Activated naive CD4-positive, alpha-beta T cell treated with Interleukin-2 at 50 U/mL for 16 hours (primary cell): Measurements from ENCODE around the gene GREB1.

Experiments
- DNase-seq: peaks from one replicate; pipeline ENCODE4 v3.0.0-alpha.2; 2020

Gene GREB1

DNA sequence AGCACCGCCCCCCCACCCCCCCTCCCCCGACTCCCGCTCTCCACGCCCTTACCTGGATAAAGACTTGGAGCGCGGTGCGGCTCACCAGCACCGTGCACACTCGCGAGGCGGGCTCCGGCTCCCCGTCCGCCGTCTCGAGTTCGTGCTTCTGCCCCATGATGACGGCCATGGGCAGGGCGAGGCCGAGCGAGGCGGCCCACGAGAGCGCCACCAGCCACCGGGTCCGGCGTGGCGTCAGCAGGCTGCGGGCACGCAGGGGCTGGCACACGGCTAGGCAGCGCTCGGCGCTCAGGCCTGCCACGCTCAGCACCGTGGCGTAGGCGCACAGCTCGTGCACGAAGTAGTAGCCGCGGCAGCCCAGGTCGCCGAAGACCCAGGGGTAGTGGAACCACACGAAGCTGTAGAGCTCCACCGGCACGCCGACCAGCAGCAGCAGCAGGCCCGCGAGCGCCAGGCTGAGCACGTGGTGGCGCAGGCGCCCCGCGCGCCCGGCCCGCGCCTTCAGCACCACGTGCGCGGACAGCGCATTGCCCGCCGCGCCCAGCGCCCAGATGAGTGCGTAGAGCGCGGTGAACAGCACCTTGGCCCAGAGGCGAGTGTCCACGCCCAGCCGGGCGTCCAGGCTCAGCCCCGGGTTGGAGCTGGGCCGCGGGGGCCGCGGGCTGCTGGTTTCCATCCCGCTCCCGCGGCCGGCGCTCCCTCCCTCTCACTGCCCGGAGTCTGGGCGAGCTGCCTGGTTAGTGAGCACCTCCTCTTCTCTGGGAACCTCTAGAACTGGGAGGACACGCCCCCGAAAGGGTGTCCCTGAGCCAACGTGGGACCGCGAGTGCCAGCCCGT, 135.8 kb downstream of the GREB1 start, which contains the start of gene NTSR2:
TSS of gene NTSR2 (minus strand) at position 742 of the 838 bp plus-strand sequence. CDS start at position 676, 66 bp downstream.
- DNase-seq: peak; percentile 14

DNA sequence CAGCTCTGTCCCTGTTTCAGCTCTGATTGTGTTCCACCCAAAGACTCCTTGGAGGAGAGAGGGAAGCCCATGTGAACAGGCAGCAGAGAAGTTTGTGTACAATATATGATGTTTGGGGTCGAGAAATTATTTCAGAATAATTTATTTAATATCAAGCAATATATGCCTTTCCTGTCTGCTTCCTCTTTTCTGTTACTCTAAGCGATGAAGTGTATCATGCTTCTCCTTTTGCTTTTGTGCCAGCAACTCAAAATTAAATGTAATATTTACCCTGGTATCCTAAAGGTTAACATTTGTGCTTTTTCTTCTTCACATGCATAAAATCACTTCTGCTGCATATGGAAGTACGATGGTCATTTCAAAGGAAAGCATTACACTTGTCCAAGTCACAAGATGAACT, 138.6 kb downstream of the GREB1 start:
- DNase-seq: no peak

DNA sequence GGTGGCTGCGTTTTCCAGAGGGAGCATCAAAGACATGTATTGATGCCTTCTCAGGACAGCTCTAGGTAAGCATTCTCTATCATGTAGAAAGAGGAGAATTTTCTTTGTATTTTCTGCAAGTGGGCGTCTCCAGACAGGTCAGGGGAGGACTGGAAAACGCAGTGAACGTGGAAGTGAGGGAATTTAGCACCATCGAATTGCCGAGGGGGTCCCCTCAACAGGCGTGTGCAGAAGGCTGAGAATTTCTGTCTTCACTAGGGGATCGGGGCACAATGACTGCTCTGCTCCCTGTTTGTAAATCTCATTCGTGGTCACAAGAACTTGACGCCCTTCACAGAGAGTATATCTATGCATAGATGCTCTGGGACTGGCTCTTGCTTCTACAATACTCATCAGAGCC, 141.1 kb downstream of the GREB1 start:
- DNase-seq: no peak

DNA sequence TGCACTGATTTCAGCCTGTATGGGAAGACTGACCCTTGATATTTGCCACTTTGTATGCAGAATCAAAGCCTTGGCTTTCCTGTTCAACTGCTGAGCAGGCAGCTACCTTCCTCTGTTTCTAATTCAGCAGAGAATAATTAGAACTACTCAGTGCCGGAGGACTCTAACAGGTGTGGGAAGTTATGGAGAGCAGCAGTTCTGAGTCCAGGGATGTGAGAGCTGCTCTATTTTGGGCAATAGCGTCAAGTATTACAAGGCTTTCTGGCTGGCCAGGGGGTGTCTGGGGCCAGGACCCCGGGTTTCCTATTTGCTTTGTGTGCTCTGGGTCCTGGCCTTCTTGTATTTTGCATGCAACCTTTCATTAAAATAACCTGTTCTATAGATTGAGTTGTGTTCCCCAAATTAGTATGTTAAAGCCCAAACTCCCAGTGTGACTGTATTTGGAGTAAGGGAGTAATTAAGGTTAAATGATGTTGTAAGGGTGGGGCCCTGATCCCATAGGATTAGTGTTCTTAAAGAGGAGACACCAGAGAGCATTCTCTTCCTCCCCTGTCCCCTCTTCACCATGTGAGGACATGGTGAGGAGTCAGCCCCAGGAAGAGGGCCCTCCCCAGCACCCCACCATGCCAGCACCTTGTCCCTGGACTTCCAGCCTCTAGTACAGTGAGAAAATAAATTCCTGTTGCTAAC, 141.7 kb downstream of the GREB1 start:
- no peak for DNase-seq

DNA sequence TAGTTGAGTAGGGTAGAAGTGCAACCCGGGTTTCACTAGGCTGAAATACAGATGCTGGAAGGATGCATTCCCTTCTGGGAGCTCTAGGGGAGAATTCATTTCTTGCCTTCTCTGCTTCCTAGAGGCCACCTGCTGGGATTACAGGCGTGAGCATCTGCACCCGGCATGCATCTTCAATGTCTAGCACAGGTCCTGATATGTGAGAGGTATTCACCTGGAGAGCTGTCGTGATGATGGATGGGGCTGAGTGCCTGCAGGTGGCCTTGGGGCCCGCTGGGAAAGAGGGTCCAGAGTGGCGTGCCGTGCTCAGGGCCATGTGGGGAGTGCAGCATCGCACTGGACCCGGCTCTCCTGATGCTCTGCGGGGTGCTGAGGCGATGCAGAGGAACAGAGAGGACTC, 142.8 kb downstream of the GREB1 start:
- DNase-seq: no peak

DNA sequence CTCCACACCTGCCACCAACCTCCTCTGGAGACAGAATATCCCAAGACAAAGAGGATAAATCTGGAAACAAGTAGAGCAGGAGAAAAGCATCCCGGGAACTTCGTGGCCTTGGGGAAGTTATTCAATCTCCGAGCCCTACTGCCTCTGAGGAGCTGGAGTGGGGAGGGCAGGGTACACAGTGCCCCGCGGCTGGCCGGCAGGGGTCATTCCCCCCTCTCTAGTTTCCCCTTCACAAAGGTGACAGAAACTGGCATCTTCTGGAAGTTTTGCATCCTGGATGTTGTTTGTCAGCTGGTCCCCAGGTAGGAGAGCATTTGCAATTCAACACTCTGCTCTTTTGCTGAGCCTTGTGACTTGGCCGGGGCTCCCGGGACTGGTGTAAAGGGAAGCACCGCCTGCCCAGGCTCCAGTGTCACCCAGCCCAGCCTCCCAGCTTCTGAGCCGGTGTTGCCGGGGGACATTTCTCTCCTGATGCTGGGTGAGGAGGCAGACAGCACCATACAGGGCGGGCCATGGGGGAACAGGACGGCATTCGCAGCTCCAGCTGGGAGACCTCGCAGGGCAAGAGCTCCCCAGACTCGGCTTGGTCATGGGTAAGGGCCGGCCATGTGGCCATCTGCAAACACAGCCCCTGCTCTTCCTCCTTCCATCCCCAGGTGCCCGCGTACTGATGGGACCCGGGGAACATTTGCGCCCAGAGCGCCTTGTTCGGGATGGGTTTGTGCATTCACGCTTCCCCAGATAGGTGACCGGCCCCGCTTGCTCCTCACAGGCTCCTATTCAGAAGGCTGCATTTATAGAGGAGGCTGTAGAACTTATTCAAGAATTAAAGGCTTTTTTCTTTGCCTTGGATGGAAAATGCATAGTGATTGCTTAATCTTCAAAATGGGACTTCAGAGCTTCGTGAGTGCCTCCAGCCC, 143.6 kb downstream of the GREB1 start:
- DNase-seq: no peak

DNA sequence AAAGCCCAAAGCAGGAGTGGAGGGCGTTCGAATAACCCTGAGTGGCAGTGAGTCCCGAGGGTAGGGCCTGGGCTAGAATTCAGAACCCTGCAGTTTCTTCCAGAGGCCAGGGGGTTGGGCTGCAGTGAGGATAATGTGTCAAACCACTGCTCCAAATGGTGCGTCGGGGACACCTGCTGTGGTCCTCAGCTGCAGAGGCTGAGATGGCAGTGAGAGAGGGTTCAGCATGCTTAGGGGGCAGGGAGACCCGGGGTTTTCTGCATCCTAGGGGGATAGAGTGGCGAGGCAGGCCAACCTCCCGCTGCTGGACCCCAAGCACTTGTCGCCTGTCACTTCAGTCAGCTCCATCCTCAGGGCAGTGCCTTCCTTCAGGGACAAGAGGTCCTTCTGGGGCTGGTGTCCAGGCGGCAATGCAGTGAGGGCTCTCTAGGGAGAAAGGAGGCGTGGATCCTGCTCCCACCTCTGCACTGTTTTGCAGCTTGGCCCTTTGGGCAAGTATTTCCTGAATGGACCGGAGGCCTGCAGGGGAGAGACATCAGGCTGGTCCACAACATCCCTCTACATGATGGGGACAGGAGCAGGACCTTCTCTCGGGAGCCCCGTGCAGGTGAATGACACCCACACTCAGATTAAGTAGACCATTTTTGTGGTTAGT, 144.6 kb downstream of the GREB1 start:
- no peak for DNase-seq

DNA sequence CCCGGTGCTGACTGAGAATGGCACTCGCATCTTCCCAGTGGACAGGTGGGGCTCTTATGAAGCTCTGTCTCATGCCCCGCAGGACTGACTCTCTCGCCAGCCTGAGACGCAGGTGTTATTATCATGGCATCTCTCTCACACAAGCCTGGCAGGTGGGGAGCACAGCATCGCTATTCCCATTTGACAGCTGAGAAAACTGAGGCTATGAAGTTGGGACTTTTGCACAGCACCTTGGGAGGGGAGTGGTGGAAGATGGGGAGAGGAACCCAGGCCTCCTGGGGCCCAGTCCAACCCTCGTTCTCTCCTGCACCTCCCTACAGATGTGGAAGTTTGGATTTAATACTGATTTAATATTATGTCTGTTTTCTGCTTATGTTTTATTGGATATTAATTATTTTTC, 145.2 kb downstream of the GREB1 start:
- DNase-seq: no peak

DNA sequence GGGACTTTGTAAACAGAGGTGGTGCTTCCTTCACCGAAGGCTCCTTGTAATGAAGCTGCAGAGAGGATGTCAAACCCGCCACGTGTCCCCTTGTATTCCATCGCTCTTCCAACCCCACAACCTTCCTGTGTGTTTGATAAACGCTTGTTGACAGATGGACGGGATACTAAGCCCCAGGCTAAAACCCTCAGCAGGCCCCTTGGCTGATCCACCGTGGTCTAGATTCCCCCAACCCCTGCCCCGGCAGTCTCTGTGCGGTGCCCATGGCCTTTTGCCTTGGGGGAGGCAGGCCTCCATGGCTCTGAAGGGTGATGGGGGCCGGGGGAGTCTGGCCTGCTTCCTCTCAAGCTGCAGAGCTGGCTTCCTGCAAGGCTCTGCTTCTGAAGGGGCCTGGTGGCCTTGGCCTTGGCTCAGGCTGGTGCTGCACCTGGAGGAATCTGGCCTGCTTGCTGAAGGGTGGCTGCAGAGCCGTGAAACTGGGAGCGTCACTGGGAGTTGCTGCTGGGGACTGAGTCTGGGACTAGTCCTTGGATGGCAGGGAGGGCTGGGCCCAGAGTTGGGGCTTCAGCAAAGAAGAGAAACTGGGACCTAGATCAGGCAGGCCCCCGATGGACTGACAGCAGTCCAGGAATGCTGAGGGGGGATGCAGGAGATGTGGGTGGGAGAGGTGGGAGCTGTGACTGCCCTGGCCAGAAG, 145.8 kb downstream of the GREB1 start:
- no peak for DNase-seq

DNA sequence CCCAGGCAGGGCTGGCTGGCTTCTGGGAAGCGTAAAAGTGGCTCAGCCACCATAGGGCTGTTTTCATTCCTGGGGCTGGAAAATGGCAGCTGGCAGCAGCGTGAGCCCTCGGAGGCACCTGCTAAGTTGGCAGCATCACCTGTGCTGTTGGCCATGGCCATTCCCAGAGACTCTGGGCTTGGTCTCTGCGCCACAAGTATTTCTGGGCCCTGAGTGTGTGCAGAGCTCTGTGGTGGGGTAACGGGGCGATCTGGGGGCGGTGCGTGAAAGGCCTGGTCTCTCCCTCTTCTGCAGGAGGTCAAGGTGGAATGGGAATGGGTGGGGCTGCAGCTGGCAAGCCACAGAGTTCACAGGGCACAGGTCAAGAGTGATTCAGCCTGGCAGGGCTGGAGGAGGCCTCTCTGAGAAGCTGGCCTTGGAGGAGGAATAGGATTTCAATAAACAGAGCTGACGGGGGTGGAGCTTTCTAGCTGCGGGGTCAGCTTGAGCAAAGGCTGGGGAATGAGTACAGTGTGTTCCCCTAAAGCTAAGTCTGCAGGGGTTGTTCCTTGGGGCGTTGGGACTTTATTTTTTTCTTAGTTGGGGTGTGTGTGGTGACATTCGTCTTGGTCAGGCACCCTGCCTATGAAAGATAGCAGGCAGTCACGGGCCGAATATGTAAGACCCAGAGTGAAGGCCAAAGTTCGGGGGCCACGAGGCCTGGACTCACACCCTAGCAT, 146.5 kb downstream of the GREB1 start:
- DNase-seq: no peak

DNA sequence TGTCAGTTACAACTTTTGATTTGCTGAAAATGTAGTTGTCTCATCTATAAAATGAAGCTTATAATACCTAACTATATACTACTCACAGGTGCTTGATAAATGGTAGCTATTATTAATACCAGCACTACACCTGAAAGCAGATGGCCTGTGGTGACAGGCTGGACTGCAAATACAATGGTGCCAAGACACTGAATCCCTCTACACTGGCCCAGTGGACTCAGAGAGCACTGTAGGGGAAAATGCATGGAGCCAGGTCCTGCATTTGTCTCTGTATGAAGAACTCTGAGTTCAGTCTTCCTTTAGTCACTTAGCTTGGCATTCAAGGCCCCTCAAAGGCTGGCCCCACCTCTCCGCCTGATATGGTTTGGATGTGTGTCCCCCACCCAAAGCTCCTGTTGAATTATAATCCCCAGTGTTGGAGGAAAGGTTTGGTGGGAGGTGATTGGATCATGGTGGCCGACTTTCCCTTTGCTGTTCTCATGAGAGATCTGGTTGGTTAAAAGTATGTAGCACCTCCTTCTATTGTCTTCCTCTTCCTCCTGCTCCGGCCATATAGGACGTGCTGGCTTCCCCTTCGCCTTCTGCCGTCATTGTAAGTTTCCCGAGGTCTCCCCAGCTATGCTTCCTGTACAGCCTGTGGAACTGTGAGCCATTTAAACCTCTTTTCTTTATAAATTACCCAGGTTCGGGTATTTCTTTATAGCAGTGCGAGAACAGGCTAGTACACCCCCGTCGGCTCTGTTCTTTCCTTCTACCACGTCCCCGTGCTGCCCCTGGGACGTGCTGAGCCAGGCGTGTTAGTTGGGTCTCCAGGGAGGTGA, 147.3 kb downstream of the GREB1 start:
- no peak for DNase-seq

DNA sequence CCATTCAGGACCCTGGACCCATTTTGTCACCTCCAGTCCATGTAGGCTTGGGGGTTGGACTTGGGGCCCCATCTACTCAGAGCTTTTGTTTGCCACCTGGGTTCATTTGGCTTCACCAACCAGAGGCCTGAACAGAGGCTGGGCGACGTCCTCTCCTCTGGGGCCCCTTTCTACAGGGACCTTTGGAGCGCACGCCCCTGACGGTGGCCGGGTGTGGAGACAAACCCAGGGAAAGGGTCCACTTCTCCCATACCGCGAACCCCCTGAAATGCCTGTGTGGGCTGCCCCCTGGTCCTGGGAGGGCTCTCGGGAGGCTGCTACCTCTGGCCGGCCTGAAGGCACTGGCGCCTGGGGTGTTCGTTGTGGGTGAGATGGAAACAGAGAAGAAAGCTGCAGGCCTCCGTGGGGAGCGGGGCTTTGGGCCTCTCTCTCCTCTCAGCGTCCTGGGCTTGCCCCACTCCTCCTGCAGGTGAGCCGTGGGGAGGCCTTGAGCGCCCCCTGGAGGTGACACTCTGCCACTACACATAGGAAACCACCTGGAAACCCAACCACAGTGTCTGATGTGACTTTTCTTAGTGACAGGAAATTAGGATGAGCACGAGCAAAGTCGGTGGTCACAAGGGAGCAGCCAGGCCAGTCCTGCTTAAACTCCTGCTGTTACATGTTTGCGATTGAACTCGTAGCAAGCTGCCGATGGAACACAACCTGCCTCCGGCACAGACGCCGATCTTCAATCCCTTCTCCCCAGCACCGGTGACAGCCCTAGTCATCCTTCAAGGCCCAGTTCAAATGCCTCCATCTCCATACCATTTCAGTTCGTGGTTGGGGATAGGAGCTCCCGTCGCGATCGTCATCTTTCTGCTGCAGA, 148.1 kb downstream of the GREB1 start:
- DNase-seq: peak; percentile 51

DNA sequence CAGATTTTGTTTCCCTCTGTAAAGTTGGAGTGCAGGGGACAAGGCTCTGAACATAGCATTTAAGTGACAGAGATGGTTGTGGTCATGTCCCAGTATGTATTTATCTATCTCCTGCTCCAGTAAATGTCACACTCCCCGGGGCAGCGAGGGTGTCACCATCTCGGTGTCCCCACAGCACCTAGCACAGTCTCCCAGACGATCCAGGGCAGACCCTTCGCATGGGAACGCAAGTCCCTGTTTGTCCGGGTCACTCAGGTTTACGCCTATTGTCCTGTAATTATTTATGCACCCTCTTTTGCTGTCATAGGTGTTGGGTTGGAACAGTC, 148.7 kb downstream of the GREB1 start:
- no peak for DNase-seq

DNA sequence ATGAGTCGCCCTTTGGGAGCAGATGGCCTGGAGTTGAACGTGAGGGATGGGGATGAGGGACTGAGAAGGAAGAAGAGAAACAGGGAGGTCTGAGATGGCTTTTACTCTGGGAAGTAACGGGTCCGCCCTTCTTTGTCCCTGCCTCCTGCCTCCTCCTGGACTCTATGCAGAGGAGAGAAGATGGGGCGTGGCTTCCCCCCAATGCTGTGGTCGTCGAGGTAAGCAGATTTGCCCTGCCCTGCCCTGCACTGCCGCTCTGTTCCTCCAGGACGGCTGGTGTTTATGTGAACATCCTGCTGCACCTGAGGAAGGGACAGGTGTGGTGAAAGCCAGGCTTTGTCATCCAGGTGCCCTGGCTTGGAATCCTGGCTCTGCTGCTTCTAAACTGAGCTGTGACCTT, 149.6 kb downstream of the GREB1 start:
- DNase-seq: no peak

DNA sequence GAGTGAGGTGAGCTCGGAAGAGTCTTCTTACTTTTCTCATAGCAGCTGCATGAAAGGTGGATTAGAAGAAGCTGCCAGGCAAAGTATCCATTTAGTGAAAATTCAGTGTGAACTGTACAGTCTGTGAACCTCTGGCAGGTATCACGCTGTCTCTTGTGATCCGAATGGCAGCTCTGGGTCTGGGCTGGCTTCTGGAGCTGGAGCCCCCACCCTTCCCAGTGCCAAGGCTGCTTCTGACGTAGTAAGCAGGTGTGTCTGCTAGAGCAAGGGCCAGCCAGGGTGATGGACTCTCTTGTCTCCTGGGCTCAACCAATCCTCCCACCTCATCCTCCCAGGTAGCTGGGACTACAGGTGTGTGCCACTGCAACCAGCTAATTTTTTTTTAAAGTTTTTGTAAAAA, 150.1 kb downstream of the GREB1 start:
- DNase-seq: no peak

DNA sequence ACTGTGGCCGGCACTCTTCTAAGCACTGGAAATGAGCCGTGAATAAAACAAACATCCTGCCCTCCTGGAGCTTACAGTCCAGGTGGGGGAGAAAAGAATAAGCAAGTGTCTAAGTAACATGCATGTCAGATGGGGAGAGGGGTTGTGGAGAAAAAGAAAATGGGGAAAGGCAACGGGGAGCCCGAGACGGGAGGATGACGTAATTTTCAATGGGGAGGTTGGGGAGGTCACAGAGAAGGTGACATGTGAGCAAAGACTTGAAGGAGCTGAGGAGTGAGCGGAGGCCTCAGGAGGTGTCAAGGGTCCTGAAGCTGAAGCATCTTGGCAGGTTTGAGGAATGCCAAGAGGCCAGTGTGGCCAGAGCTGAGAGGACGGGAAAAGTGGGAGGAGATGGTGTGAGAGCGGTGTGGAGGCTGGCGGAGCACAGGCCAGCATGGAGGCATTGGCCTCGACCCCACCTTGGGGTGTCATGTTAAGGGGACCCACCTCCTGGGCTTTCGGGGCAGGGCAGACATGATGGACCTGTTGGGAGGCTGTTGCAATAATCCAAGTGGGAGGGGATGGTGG, 151.1 kb downstream of the GREB1 start:
- no peak for DNase-seq

DNA sequence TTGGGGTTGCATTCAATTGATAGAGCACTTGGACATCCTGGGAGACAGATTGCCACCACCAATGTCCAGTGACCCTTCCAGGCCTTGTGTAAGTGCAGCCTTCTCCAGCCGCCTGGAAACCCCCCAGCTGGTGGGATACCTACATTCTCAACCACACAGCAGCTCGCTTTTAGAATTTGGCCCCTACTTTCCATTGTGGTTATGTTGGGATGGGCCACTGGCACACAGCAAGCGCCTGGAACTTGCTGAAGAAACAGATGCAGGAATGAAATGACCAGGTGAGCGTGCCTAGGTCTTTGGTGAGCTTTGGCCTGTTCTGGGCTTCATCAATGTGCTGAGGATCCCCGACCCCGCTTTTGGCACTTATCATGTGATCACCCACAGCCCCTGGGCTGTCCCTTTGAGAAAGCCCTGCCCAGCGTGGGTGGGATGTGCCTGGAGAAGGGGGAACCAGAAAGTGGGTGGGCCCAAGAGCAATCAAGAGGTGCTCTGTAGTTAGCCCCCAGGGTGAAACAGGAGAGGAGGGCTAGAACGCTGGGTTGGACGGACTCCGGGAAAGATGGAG, 152.1 kb downstream of the GREB1 start:
- DNase-seq: no peak

DNA sequence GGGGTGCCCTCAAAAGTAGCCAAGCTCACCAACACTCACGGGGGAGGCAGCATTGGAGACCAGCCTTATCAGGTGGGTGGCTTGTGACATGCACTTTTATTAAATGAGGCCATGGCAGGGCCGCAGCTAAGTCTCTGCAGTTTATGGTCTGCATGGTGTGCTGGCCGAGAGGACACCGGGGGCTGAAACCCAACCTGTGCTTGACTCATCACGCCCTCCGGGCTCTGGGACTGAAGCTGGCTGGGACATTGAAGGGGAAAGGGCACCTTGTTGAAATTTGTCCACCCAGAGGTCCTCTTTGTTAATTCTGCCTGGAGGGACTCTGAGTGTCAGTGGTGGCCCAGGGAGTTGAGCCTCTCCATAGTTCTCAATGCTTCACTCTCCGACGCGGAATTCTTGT, 153.9 kb downstream of the GREB1 start:
- DNase-seq: no peak
